Measurements from ENCODE around the gene KRTAP10-7. TPM values are rescaled to one million over a fixed set of nuclear protein-coding genes. Genes with fewer than 3 reads are reported as not detected.

Gene KRTAP10-7
- polyA plus RNA-seq, 2 donors = not detected

DNA sequence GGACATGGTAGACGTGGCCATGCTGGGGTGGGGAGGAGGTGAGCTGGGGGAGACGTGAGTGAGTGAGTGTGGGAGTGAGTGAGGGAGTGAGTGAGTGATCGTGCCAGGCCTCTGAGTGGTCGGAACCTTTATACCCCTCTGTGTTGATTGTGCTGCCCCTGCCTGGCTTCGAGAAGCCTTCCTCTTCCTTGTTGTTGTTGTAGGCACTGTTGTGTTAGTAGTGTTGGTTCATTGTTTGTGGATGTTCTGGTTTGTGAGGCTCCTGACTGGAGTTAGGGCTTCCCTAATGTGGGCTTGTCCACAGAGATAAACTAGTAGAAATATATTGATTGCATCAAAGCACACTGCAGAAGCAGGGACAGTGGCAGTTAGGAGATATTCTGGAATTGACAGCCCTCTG, 41.7 kb upstream of the KRTAP10-7 start, which contains the start of gene KRTAP10-3:
TSS of gene KRTAP10-3 (minus strand) at position 101 of the 400 bp plus-strand sequence. CDS start at position 21, 80 bp downstream.
- WGBS, 2 donors = 73 to 74% methylated on average over 4 to 5 of the region's 5 CpGs
- Histone ChIP-seq H3K27me3 (ENCODE audit: control insufficient read depth in 1 of 2, insufficient read depth in 2 of 2, low read length in 2 of 2) (no peaks in the 10 kb centered on the region), H3K4me1 (ENCODE audit: control insufficient read depth in 2 of 2, insufficient read depth in 2 of 2, low read length in 1 of 2) (no peaks in the 10 kb centered on the region), H3K36me3 (ENCODE audit: control insufficient read depth in 2 of 2, insufficient read depth in 2 of 2, low read length in 1 of 2) (no peaks in the 10 kb centered on the region), H3K9me3 (ENCODE audit: control insufficient read depth in 2 of 2, insufficient read depth in 1 of 2, low read depth in 1 of 2, low read length in 1 of 2) (peaks cover 0 to 2% of the 10 kb centered on the region in 2 donors), H3K4me3 (ENCODE audit: low read depth in 1 of 2, low read length in 2 of 2) (no peak within 1 kb of the TSS), H3K27ac (ENCODE audit: low read depth in 2 of 2, low read length in 1 of 2) (no peak within 1 kb of the TSS)

- Histone ChIP-seq H3K9me3 (ENCODE audit: control insufficient read depth in 2 of 2, insufficient read depth in 1 of 2, low read depth in 1 of 2, low read length in 1 of 2) (peaks cover 0 to 2% of the 10 kb centered on the region in 2 donors), H3K36me3 (ENCODE audit: control insufficient read depth in 2 of 2, insufficient read depth in 2 of 2, low read length in 1 of 2) (no peaks in the 10 kb centered on the region), H3K4me3 (ENCODE audit: low read depth in 1 of 2, low read length in 2 of 2) (no peak overlapping the region), H3K4me1 (ENCODE audit: control insufficient read depth in 2 of 2, insufficient read depth in 2 of 2, low read length in 1 of 2) (no peaks in the 10 kb centered on the region), H3K27ac (ENCODE audit: low read depth in 2 of 2, low read length in 1 of 2) (no peak overlapping the region), H3K27me3 (ENCODE audit: control insufficient read depth in 1 of 2, insufficient read depth in 2 of 2, low read length in 2 of 2) (no peaks in the 10 kb centered on the region)
- WGBS, 2 donors = 95 to 98% methylated on average over 1 of the region's 1 CpG
Observed at GRCh38 chr21:44564099-44564498, 36.3 kb upstream of the KRTAP10-7 start.

GRCh38 chr21:44564886-44565598, 35.4 kb upstream of the KRTAP10-7 start:
- 0 to 21% methylated on average over 1 of the region's 1 CpG for WGBS, 2 donors
- peaks cover 0 to 4% of the 10 kb centered on the region in 2 donors for H3K9me3 ChIP-seq (ENCODE audit: control insufficient read depth in 2 of 2, insufficient read depth in 1 of 2, low read depth in 1 of 2, low read length in 1 of 2)
- no peaks in the 10 kb centered on the region for H3K27me3 ChIP-seq (ENCODE audit: control insufficient read depth in 1 of 2, insufficient read depth in 2 of 2, low read length in 2 of 2)
- no peaks in the 10 kb centered on the region for H3K36me3 ChIP-seq (ENCODE audit: control insufficient read depth in 2 of 2, insufficient read depth in 2 of 2, low read length in 1 of 2)
- H3K4me1 ChIP-seq (ENCODE audit: control insufficient read depth in 2 of 2, insufficient read depth in 2 of 2, low read length in 1 of 2) = no peaks in the 10 kb centered on the region
- H3K27ac ChIP-seq (ENCODE audit: low read depth in 2 of 2, low read length in 1 of 2) = no peak overlapping the region
- no peak overlapping the region for H3K4me3 ChIP-seq (ENCODE audit: low read depth in 1 of 2, low read length in 2 of 2)

DNA sequence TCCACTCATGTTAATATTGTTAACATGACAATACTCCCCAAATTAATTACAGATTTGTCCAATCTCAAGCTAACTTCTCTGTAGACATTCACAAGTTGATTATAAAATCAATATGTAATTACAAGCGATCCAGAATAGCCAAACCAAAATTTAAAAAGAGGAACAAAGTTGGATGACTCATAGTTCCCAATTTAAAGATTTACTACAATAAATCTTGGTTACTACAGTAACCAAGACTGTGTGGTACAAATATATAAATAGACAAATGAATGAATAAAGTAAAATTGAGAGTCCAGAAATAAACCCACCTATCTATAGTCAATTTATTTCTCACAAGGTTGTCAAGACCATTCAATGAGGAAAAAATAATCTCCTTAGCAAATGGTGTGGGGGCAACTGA, 34.0 kb upstream of the KRTAP10-7 start:
- 40 to 46% methylated on average over 1 of the region's 1 CpG for WGBS, 2 donors
- no peak overlapping the region for H3K4me3 ChIP-seq (ENCODE audit: low read depth in 1 of 2, low read length in 2 of 2)

GRCh38 chr21:44567481-44568171, 32.8 kb upstream of the KRTAP10-7 start:
- peaks cover 7 to 10% of the 10 kb centered on the region in 2 donors for H3K9me3 ChIP-seq (ENCODE audit: control insufficient read depth in 2 of 2, insufficient read depth in 1 of 2, low read depth in 1 of 2, low read length in 1 of 2)
- H3K36me3 ChIP-seq (ENCODE audit: control insufficient read depth in 2 of 2, insufficient read depth in 2 of 2, low read length in 1 of 2) = no peaks in the 10 kb centered on the region
- no peak overlapping the region for H3K27ac ChIP-seq (ENCODE audit: low read depth in 2 of 2, low read length in 1 of 2)
- no peaks in the 10 kb centered on the region for H3K27me3 ChIP-seq (ENCODE audit: control insufficient read depth in 1 of 2, insufficient read depth in 2 of 2, low read length in 2 of 2)
- no peak overlapping the region for H3K4me3 ChIP-seq (ENCODE audit: low read depth in 1 of 2, low read length in 2 of 2)
- no peaks in the 10 kb centered on the region for H3K4me1 ChIP-seq (ENCODE audit: control insufficient read depth in 2 of 2, insufficient read depth in 2 of 2, low read length in 1 of 2)
- 92% methylated on average over 18 of the region's 18 CpGs for WGBS, 2 donors

More for the DNA sequence above, 34.0 kb upstream of the KRTAP10-7 start:
- Histone ChIP-seq H3K4me1 (ENCODE audit: control insufficient read depth in 2 of 2, insufficient read depth in 2 of 2, low read length in 1 of 2) (no peaks in the 10 kb centered on the region), H3K9me3 (ENCODE audit: control insufficient read depth in 2 of 2, insufficient read depth in 1 of 2, low read depth in 1 of 2, low read length in 1 of 2) (peaks cover 1 to 7% of the 10 kb centered on the region in 2 donors), H3K27ac (ENCODE audit: low read depth in 2 of 2, low read length in 1 of 2) (no peak overlapping the region), H3K36me3 (ENCODE audit: control insufficient read depth in 2 of 2, insufficient read depth in 2 of 2, low read length in 1 of 2) (no peaks in the 10 kb centered on the region), H3K27me3 (ENCODE audit: control insufficient read depth in 1 of 2, insufficient read depth in 2 of 2, low read length in 2 of 2) (no peaks in the 10 kb centered on the region)

DNA sequence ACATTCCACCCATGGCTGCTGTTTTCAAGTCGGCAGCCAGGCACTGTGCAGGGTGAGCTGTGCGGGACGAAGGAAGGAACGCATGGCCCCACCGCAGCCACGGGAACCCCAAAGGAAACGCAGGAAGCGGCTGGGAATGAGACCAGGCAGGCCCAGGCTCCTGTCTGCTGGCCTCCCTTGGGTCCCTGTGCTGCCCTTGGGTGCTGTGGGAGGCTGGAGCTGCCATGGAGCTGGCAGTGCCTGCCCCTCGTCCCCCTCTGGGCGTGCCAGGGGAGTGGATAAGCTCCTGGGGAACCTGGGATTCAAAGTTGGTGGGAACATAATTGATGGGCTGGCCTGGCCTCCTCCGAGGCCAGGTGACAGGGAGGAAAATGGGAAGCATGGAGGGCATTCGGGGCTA, 32.1 kb upstream of the KRTAP10-7 start:
- 68 to 69% methylated on average over 12 of the region's 12 CpGs for WGBS, 2 donors
- Histone ChIP-seq H3K27ac (ENCODE audit: low read depth in 2 of 2, low read length in 1 of 2) (no peak overlapping the region), H3K4me1 (ENCODE audit: control insufficient read depth in 2 of 2, insufficient read depth in 2 of 2, low read length in 1 of 2) (no peaks in the 10 kb centered on the region), H3K36me3 (ENCODE audit: control insufficient read depth in 2 of 2, insufficient read depth in 2 of 2, low read length in 1 of 2) (no peaks in the 10 kb centered on the region), H3K27me3 (ENCODE audit: control insufficient read depth in 1 of 2, insufficient read depth in 2 of 2, low read length in 2 of 2) (no peaks in the 10 kb centered on the region), H3K9me3 (ENCODE audit: control insufficient read depth in 2 of 2, insufficient read depth in 1 of 2, low read depth in 1 of 2, low read length in 1 of 2) (peaks cover 7 to 10% of the 10 kb centered on the region in 2 donors), H3K4me3 (ENCODE audit: low read depth in 1 of 2, low read length in 2 of 2) (no peak overlapping the region)

GRCh38 chr21:44568667-44569556, 31.5 kb upstream of the KRTAP10-7 start:
- 76 to 77% methylated on average over 27 of the region's 27 CpGs for WGBS, 2 donors
- Histone ChIP-seq H3K4me3 (ENCODE audit: low read depth in 1 of 2, low read length in 2 of 2) (no peak overlapping the region), H3K36me3 (ENCODE audit: control insufficient read depth in 2 of 2, insufficient read depth in 2 of 2, low read length in 1 of 2) (no peaks in the 10 kb centered on the region), H3K4me1 (ENCODE audit: control insufficient read depth in 2 of 2, insufficient read depth in 2 of 2, low read length in 1 of 2) (no peaks in the 10 kb centered on the region), H3K27ac (ENCODE audit: low read depth in 2 of 2, low read length in 1 of 2) (no peak overlapping the region), H3K27me3 (ENCODE audit: control insufficient read depth in 1 of 2, insufficient read depth in 2 of 2, low read length in 2 of 2) (no peaks in the 10 kb centered on the region), H3K9me3 (ENCODE audit: control insufficient read depth in 2 of 2, insufficient read depth in 1 of 2, low read depth in 1 of 2, low read length in 1 of 2) (peaks cover 7 to 10% of the 10 kb centered on the region in 2 donors)

DNA sequence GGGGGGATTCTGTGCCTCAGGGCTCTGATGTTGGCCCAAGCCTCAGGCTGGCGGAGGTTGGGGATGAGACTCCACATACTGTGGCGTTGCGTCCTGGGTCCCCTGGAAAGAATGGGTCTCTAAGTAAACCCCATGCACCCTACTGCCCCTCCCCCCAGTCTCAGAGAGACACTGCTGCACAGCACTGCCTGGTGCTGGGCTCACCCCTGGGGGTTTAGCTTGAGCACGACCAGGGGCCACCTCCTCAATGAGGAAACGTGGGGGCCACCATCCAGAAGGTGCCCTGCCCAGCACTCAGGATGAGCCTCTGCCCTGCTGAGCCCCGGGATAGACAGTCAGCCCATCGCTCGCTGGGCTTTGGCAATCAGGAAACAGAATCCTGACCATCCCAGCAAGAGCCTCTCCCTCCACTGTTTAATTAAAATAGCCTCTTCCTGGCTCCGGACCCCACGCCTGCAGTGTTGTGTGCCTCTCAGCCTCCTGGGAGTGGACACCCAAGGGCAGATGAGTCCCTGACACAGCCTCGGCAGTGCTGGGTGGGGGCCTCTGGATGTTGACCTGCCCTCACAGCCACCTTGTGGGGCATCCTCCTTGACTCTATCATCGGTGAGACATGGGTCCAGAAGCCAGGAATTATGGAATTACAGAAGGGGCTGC, 30.4 kb upstream of the KRTAP10-7 start:
- H3K9me3 ChIP-seq (ENCODE audit: control insufficient read depth in 2 of 2, insufficient read depth in 1 of 2, low read depth in 1 of 2, low read length in 1 of 2) = peaks cover 7 to 10% of the 10 kb centered on the region in 2 donors
- no peaks in the 10 kb centered on the region for H3K27me3 ChIP-seq (ENCODE audit: control insufficient read depth in 1 of 2, insufficient read depth in 2 of 2, low read length in 2 of 2)
- H3K27ac ChIP-seq (ENCODE audit: low read depth in 2 of 2, low read length in 1 of 2) = no peak overlapping the region
- H3K36me3 ChIP-seq (ENCODE audit: control insufficient read depth in 2 of 2, insufficient read depth in 2 of 2, low read length in 1 of 2) = no peaks in the 10 kb centered on the region
- 75 to 83% methylated on average over 12 of the region's 12 CpGs for WGBS, 2 donors
- no peak overlapping the region for H3K4me3 ChIP-seq (ENCODE audit: low read depth in 1 of 2, low read length in 2 of 2)
- H3K4me1 ChIP-seq (ENCODE audit: control insufficient read depth in 2 of 2, insufficient read depth in 2 of 2, low read length in 1 of 2) = no peaks in the 10 kb centered on the region

DNA sequence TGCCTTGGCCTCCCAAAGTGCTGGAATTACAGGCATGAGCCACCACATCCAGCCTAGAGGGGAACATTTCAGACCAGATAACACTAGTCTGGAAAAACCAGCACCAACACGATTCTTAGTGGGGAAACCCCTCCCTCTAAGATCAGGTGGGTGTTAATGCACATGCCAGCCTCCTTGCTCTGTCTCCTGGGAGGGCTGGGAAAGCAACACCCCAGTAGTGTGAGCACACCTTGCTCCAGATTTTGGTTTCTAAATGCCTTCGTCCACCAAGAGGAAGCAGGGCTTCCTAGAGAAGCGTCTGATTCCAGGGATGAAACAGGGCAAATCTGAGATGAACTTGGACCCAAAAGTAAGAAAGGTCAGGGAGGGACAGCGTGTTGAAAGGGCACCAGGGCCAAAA, 29.1 kb upstream of the KRTAP10-7 start:
- WGBS, 2 donors = 70 to 82% methylated on average over 4 of the region's 4 CpGs
- Histone ChIP-seq H3K27ac (ENCODE audit: low read depth in 2 of 2, low read length in 1 of 2) (no peak overlapping the region), H3K36me3 (ENCODE audit: control insufficient read depth in 2 of 2, insufficient read depth in 2 of 2, low read length in 1 of 2) (no peaks in the 10 kb centered on the region), H3K27me3 (ENCODE audit: control insufficient read depth in 1 of 2, insufficient read depth in 2 of 2, low read length in 2 of 2) (no peaks in the 10 kb centered on the region), H3K4me3 (ENCODE audit: low read depth in 1 of 2, low read length in 2 of 2) (no peak overlapping the region), H3K9me3 (ENCODE audit: control insufficient read depth in 2 of 2, insufficient read depth in 1 of 2, low read depth in 1 of 2, low read length in 1 of 2) (peaks cover 10 to 13% of the 10 kb centered on the region in 2 donors), H3K4me1 (ENCODE audit: control insufficient read depth in 2 of 2, insufficient read depth in 2 of 2, low read length in 1 of 2) (no peaks in the 10 kb centered on the region)
